Measurements from ENCODE around the gene XPO4.
"Not testable (repeated sequence)": the region's sequence is repeated elsewhere in the genome, so short reads cannot be mapped to it uniquely, and the experiment has no call there.

Gene XPO4

GRCh38 chr13:20767309-20767943, 135.1 kb downstream of the XPO4 start:
- no peak for DNase-seq (ENCODE audit: low read depth)
- no peak overlapping the region for H3K4me3 ChIP-seq (replicated peaks; ENCODE audit: low read depth, low read length)
- no peak for TF ChIP-seq CTCF (IDR thresholded peaks at IDR 0.05; ENCODE audit: low read length, missing control alignments)

- TF ChIP-seq CTCF (IDR thresholded peaks at IDR 0.05; ENCODE audit: low read length, missing control alignments): no peak
- no peak for DNase-seq (ENCODE audit: low read depth)
- H3K4me3 ChIP-seq (replicated peaks; ENCODE audit: low read depth, low read length): no peak overlapping the region
These were observed 141.7 kb downstream of the XPO4 start for GRCh38 chr13:20760872-20761271.

- no peak for TF ChIP-seq CTCF (IDR thresholded peaks at IDR 0.05; ENCODE audit: low read length, missing control alignments)
- no peak for DNase-seq (ENCODE audit: low read depth)
- no peak overlapping the region for H3K4me3 ChIP-seq (replicated peaks; ENCODE audit: low read depth, low read length)
These were observed 148.5 kb downstream of the XPO4 start for GRCh38 chr13:20754009-20754408.

GRCh38 chr13:20749377-20749776, 153.2 kb downstream of the XPO4 start:
- no peak for TF ChIP-seq CTCF (IDR thresholded peaks at IDR 0.05; ENCODE audit: low read length, missing control alignments)
- no peak for DNase-seq (ENCODE audit: low read depth)
- no peak overlapping the region for H3K4me3 ChIP-seq (replicated peaks; ENCODE audit: low read depth, low read length)

GRCh38 chr13:20743830-20744404, 158.6 kb downstream of the XPO4 start:
- H3K4me3 ChIP-seq (replicated peaks; ENCODE audit: low read depth, low read length); DNase-seq (ENCODE audit: low read depth): not testable (repeated sequence)

- TF ChIP-seq CTCF (IDR thresholded peaks at IDR 0.05; ENCODE audit: low read length, missing control alignments): no peak
- DNase-seq (ENCODE audit: low read depth): no peak
- no peak overlapping the region for H3K4me3 ChIP-seq (replicated peaks; ENCODE audit: low read depth, low read length)
These were observed 162.5 kb downstream of the XPO4 start for GRCh38 chr13:20740021-20740420.

- TF ChIP-seq CTCF (IDR thresholded peaks at IDR 0.05; ENCODE audit: low read length, missing control alignments): no peak
- H3K4me3 ChIP-seq (replicated peaks; ENCODE audit: low read depth, low read length): no peak overlapping the region
- no peak for DNase-seq (ENCODE audit: low read depth)
These were observed 163.9 kb downstream of the XPO4 start for GRCh38 chr13:20738616-20739015.
